AG09319 (cell line): ENCODE results near the gene ASB4.

ENCODE experiments used
- DNase-seq: peaks from one replicate; pipeline ENCODE4 v3.0.0-alpha.2; 2010; ENCODE audit warnings: low read depth; ENCODE audit errors: extremely low read depth
- TF ChIP-seq, protein P1 (sequence below): IDR thresholded peaks from 2 replicates; pipeline ENCODE4 v1.5.1; 2011; ENCODE audit warnings: low read depth, mild to moderate bottlenecking, inconsistent platforms, low read length, moderate library complexity

ASB4 gene

GRCh38 chr7:95537468-95537867 is 51.7 kb downstream of the ASB4 start:
- DNase-seq = no peak
- TF ChIP-seq, protein P1, sequence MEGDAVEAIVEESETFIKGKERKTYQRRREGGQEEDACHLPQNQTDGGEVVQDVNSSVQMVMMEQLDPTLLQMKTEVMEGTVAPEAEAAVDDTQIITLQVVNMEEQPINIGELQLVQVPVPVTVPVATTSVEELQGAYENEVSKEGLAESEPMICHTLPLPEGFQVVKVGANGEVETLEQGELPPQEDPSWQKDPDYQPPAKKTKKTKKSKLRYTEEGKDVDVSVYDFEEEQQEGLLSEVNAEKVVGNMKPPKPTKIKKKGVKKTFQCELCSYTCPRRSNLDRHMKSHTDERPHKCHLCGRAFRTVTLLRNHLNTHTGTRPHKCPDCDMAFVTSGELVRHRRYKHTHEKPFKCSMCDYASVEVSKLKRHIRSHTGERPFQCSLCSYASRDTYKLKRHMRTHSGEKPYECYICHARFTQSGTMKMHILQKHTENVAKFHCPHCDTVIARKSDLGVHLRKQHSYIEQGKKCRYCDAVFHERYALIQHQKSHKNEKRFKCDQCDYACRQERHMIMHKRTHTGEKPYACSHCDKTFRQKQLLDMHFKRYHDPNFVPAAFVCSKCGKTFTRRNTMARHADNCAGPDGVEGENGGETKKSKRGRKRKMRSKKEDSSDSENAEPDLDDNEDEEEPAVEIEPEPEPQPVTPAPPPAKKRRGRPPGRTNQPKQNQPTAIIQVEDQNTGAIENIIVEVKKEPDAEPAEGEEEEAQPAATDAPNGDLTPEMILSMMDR = no peak

DNA sequence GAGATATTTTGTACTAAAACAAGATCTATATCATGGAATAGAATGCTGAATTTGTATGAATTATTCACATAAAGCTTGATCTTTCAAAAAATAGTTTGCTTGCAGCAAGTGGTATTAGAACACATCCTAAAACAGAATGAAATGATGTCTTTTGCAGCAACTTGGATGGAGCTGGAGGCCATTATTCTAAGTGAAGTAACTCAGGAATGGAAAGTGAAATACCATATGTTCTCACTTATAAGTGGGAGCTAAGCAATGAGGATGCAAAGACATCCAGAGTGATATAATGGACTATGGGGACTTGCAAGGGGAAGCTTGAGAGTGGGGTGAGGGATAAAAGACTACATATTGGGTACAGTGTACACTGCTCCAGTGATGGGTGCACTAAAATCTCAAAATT is 53.7 kb downstream of the ASB4 start:
- TF ChIP-seq, protein P1 = no peak
- DNase-seq = no peak

- TF ChIP-seq, protein P1 = no peak
Measured at GRCh38 chr7:95540366-95540765, 54.6 kb downstream of the ASB4 start.

GRCh38 chr7:95543312-95543711 is 57.6 kb downstream of the ASB4 start:
- DNase-seq = no peak
- TF ChIP-seq, protein P1 = no peak

More at GRCh38 chr7:95540366-95540765, 54.6 kb downstream of the ASB4 start:
- DNase-seq = no peak

- TF ChIP-seq, protein P1 = no peak
- no peak for DNase-seq
Measured at GRCh38 chr7:95544171-95544570, 58.4 kb downstream of the ASB4 start.

DNA sequence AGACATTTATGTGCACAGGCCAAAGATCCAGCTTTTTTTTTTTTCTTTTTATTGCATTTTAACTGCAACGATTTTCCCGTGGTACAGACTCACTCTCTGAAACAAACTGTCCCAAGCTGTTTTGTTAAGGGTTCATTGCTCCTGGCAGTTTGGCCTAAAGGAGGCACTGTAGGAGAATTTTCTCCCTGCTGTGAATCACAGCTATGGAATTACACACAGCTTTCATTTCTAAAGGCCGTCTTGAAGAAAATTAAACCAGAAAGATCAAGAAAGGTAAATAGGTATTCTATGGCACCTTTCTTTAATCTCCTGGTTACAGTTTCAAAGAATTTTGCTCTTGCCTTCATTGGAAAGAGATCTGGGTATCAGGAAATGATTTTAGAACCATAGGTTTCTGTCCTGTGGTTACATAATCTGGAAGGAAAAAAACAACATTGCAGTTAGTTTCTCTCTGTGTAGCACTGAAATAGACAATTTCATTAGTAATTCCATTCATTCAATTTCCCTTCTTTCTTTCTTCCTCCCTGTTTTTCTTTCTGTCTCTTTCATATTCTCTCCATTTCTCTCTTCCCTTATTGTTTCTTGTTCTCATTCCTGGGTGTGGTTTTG is 59.4 kb downstream of the ASB4 start:
- peak; percentile 23 for DNase-seq
- TF ChIP-seq, protein P1 = peak; percentile 91

DNA sequence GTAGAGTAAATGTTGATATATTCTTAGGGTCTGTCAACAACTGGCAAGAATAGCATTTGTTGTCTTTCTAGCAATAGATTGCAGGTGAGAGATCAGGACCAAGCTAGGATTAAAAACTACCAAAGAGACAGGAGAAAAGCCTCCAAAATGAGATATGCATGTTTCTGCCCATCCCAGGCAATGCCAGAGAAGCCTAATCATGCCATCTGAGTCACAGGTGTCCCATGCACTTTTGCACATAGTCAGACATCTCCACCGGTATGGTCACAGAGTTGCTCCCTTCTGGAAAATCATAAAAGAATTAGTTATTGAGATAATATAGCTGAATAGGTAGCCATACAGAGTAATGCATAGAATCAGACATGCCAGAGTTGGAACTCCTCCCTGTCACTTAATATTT is 59.9 kb downstream of the ASB4 start:
- TF ChIP-seq, protein P1 = no peak

More for the DNA sequence above, 59.9 kb downstream of the ASB4 start:
- no peak for DNase-seq
